Astrocyte (in vitro differentiated cells and primary cell): ENCODE results near the gene CACNA1H.

Source experiments
- EZH2 ChIP-seq: IDR thresholded peaks from 2 replicates; pipeline ENCODE4 v1.6.1; 2012; ENCODE audit warnings: mild to moderate bottlenecking, low read length, inconsistent platforms; ENCODE audit not compliant: insufficient read depth
- TF ChIP-seq, protein P1 (sequence below): IDR thresholded peaks from 2 replicates; pipeline ENCODE4 v1.5.1; 2011; ENCODE audit warnings: low read depth, mild to moderate bottlenecking, inconsistent platforms, low read length, moderate library complexity; ENCODE audit not compliant: insufficient read depth

GRCh38 chr16:1150511-1150982 is 2.4 kb upstream of the CACNA1H start:
- TF ChIP-seq, protein P1, sequence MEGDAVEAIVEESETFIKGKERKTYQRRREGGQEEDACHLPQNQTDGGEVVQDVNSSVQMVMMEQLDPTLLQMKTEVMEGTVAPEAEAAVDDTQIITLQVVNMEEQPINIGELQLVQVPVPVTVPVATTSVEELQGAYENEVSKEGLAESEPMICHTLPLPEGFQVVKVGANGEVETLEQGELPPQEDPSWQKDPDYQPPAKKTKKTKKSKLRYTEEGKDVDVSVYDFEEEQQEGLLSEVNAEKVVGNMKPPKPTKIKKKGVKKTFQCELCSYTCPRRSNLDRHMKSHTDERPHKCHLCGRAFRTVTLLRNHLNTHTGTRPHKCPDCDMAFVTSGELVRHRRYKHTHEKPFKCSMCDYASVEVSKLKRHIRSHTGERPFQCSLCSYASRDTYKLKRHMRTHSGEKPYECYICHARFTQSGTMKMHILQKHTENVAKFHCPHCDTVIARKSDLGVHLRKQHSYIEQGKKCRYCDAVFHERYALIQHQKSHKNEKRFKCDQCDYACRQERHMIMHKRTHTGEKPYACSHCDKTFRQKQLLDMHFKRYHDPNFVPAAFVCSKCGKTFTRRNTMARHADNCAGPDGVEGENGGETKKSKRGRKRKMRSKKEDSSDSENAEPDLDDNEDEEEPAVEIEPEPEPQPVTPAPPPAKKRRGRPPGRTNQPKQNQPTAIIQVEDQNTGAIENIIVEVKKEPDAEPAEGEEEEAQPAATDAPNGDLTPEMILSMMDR: no peak
- TF ChIP-seq EZH2: no peak
